ENCODE measurements around the gene STRN4. TPM values are rescaled to one million over a fixed set of nuclear protein-coding genes. Genes with fewer than 3 reads are reported as not detected.

Gene STRN4
- polyA plus RNA-seq, 1 donor from 2014 or later: 153 TPM

DNA sequence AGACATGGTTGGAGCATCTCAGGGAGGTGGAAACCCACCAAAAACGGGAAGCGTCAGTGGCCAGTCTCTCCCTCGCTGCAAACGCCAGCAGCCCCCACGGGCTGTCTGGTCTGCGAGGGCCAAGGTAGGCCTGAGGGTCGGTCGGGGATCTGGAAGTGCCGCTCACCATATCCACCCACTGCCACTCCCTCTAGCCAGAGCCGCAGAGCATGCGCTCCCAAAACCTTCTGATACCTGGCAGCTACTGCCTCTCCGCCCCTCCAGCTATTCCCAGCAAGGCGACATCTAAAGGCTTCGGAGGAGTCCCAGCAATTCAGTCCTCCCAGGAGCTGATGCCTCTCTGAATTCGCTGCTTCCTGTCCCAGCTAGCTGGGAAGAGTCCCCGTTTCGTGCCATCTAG is 4.8 kb downstream of the STRN4 start:
- Histone ChIP-seq H3K36me3 (ENCODE audit: insufficient read depth, low read length) (peaks cover 5% of the 10 kb centered on the region), H3F3A (ENCODE audit: insufficient read depth, low read length, poor library complexity, severe bottlenecking) (no peaks in the 10 kb centered on the region), H3K27ac (ENCODE audit: low read length) (no peak overlapping the region), H3K9me2 (ENCODE audit: insufficient read depth, low read length) (no peaks in the 10 kb centered on the region), H3K9ac (ENCODE audit: low read length) (no peak overlapping the region), H3K9me3 (ENCODE audit: low read length) (no peaks in the 10 kb centered on the region), H3K27me3 (ENCODE audit: insufficient read depth, low read depth, low read length) (no peaks in the 10 kb centered on the region), H3K4me3 (ENCODE audit: low read length) (no peak overlapping the region), H4K20me1 (ENCODE audit: insufficient read depth) (peaks cover 38% of the 10 kb centered on the region), H3K4me2 (ENCODE audit: low read length) (no peak overlapping the region), H3K79me2 (replicated peaks; ENCODE audit: insufficient read depth, low read length) (peaks cover 72% of the 10 kb centered on the region), H2AFZ (ENCODE audit: low read depth, low read length) (no peak overlapping the region)
- TF ChIP-seq EP300 (conservative IDR thresholded peaks at IDR 0.05; ENCODE audit: poor library complexity, severe bottlenecking) (no peak), CTCF (IDR thresholded peaks at IDR 0.05; ENCODE audit: poor library complexity, severe bottlenecking) (no peak), MXI1 (conservative IDR thresholded peaks at IDR 0.05; ENCODE audit: poor library complexity, severe bottlenecking) (no peak), SMC3 (conservative IDR thresholded peaks at IDR 0.05; ENCODE audit: poor library complexity) (no peak), RAD21 (conservative IDR thresholded peaks at IDR 0.05) (no peak), EZH2 (IDR thresholded peaks at IDR 0.05; ENCODE audit: borderline replicate concordance, insufficient read depth, low read length, poor library complexity, severe bottlenecking) (no peak), TAF1 (IDR thresholded peaks at IDR 0.05; ENCODE audit: low read depth) (no peak), REST (IDR thresholded peaks at IDR 0.05; ENCODE audit: borderline replicate concordance) (no peak), POLR2AphosphoS5 (IDR thresholded peaks at IDR 0.05) (no peak)

- no peak overlapping the region for H2AFZ ChIP-seq (ENCODE audit: low read depth, low read length)
- no peak overlapping the region for H3K4me2 ChIP-seq (ENCODE audit: low read length)
- H3K9me3 ChIP-seq (ENCODE audit: low read length): no peaks in the 10 kb centered on the region
- no peak overlapping the region for H3K4me3 ChIP-seq (ENCODE audit: low read length)
- H3K9ac ChIP-seq (ENCODE audit: low read length): no peak overlapping the region
- H3K79me2 ChIP-seq (replicated peaks; ENCODE audit: insufficient read depth, low read length): peaks cover 57% of the 10 kb centered on the region
- TF ChIP-seq MXI1 (conservative IDR thresholded peaks at IDR 0.05; ENCODE audit: poor library complexity, severe bottlenecking): no peak
- TF ChIP-seq RAD21 (conservative IDR thresholded peaks at IDR 0.05): no peak
- TF ChIP-seq POLR2AphosphoS5 (IDR thresholded peaks at IDR 0.05): no peak
- no peaks in the 10 kb centered on the region for H3K27me3 ChIP-seq (ENCODE audit: insufficient read depth, low read depth, low read length)
- no peaks in the 10 kb centered on the region for H3F3A ChIP-seq (ENCODE audit: insufficient read depth, low read length, poor library complexity, severe bottlenecking)
- H3K9me2 ChIP-seq (ENCODE audit: insufficient read depth, low read length): no peaks in the 10 kb centered on the region
- peaks cover 34% of the 10 kb centered on the region for H4K20me1 ChIP-seq (ENCODE audit: insufficient read depth)
- H3K36me3 ChIP-seq (ENCODE audit: insufficient read depth, low read length): peaks cover 6% of the 10 kb centered on the region
- no peak overlapping the region for H3K27ac ChIP-seq (ENCODE audit: low read length)
Observed at GRCh38 chr19:46739290-46739771, 6.9 kb downstream of the STRN4 start.

Data from neural cell (in vitro differentiated cells).